PC-9 (cell line): ENCODE data around the gene SCAF1. TPM values are rescaled to one million over a fixed set of nuclear protein-coding genes. Genes with fewer than 3 reads are reported as not detected.

ENCODE experiments used
- BruUV-seq: library from RNA; stranded (reverse); fragments of 400-500 nt; replicated peaks from 2 replicates; lab custom pipeline; 2021; lab: Mats Ljungman, UMichigan
- CTCF ChIA-PET: fragments of 300-600 bp; sonication (Branson Sonifier 250); formaldehyde crosslinking; loops from one replicate; lab custom pipeline; 2022; ENCODE audit warnings: antibody characterized with exemption; lab: Charles Lee
- POLR2A ChIA-PET: fragments of 300-600 bp; sonication (Branson Sonifier 250); formaldehyde crosslinking; loops from one replicate; lab custom pipeline; 2022; ENCODE audit warnings: antibody characterized with exemption; ENCODE audit not compliant: unreplicated experiment; lab: Charles Lee
- DNase-seq, 2 experiments: peaks; one replicate each; pipeline versions ENCODE4 v3.0.0 to v3.0.0-alpha.2; 2015 to 2022; ENCODE audit warnings: mixed read lengths in 1 of 2
- H2AFZ ChIP-seq: fragments of 200-600 bp; sonication (generic); 2 replicates; pipeline ENCODE4 v1.8.1; 2017; ENCODE audit warnings: antibody characterized with exemption
- H3F3A ChIP-seq: fragments of 200-600 bp; sonication (generic); 2 replicates; pipeline ENCODE4 v1.8.1; 2017; ENCODE audit warnings: antibody characterized with exemption, mild to moderate bottlenecking, low read depth; ENCODE audit not compliant: insufficient read depth
- H3K27ac ChIP-seq: fragments of 200-600 bp; sonication (generic); 2 replicates; pipeline ENCODE4 v1.6.1; 2016; ENCODE audit warnings: mixed run types
- H3K27me3 ChIP-seq: fragments of 200-600 bp; sonication (generic); 2 replicates; pipeline ENCODE4 v1.6.1; 2016; ENCODE audit warnings: low read depth, mixed run types; ENCODE audit not compliant: insufficient read depth
- H3K36me3 ChIP-seq: fragments of 200-600 bp; sonication (generic); 2 replicates; pipeline ENCODE4 v1.6.1; 2016; ENCODE audit warnings: low read depth, mixed run types
- H3K4me1 ChIP-seq: fragments of 200-600 bp; sonication (generic); replicated peaks from 2 replicates; pipeline ENCODE4 v1.6.1; 2016; ENCODE audit warnings: mixed run types; ENCODE audit not compliant: insufficient read depth
- H3K4me2 ChIP-seq: fragments of 200-600 bp; sonication (generic); 2 replicates; pipeline ENCODE4 v1.6.1; 2017; ENCODE audit warnings: mixed run types
- H3K4me3 ChIP-seq: fragments of 200-600 bp; sonication (generic); 2 replicates; pipeline ENCODE4 v1.6.1; 2016; ENCODE audit warnings: mixed run types
- H3K79me2 ChIP-seq: fragments of 200-600 bp; sonication (generic); 2 replicates; pipeline ENCODE4 v1.6.1; 2017; ENCODE audit warnings: low read depth, mixed run types
- H3K9me2 ChIP-seq: fragments of 200-600 bp; sonication (generic); 2 replicates; pipeline ENCODE4 v1.8.1; 2017; ENCODE audit warnings: mild to moderate bottlenecking; ENCODE audit not compliant: insufficient read depth
- H3K9me3 ChIP-seq: fragments of 200-600 bp; sonication (generic); 2 replicates; pipeline ENCODE4 v1.8.1; 2016; ENCODE audit warnings: low read depth; ENCODE audit not compliant: insufficient read depth
- H4K20me1 ChIP-seq: fragments of 200-600 bp; sonication (generic); 2 replicates; pipeline ENCODE4 v1.8.1; 2017; ENCODE audit not compliant: insufficient read depth
- EZH2 ChIP-seq: fragments of 200-600 bp; sonication (generic); IDR thresholded peaks from 2 replicates; pipeline ENCODE4 v1.8.0; 2017; ENCODE audit warnings: antibody characterized with exemption, low read depth
- intact Hi-C: fragments of 100-400 bp; cut with micrococcal nuclease; formaldehyde crosslinking; loops from one replicate; pipeline ENCODE4 v1.10.0; 2022; ENCODE audit not compliant: unreplicated experiment
- total RNA-seq: library from RNA; stranded (reverse); gene quantifications from 2 replicates; pipeline ENCODE4 v1.2.3, GENCODE V29; 2021
- TF ChIP-seq, protein P1 (sequence below): fragments of 200-600 bp; sonication (generic); conservative IDR thresholded peaks from 2 replicates; pipeline ENCODE4 v1.6.1; 2017; ENCODE audit warnings: mixed run types, antibody characterized with exemption, mild to moderate bottlenecking, moderate library complexity

The SCAF1 gene
- total RNA-seq, 1 experiment from 2014 or later, result 91.3 TPM

DNA sequence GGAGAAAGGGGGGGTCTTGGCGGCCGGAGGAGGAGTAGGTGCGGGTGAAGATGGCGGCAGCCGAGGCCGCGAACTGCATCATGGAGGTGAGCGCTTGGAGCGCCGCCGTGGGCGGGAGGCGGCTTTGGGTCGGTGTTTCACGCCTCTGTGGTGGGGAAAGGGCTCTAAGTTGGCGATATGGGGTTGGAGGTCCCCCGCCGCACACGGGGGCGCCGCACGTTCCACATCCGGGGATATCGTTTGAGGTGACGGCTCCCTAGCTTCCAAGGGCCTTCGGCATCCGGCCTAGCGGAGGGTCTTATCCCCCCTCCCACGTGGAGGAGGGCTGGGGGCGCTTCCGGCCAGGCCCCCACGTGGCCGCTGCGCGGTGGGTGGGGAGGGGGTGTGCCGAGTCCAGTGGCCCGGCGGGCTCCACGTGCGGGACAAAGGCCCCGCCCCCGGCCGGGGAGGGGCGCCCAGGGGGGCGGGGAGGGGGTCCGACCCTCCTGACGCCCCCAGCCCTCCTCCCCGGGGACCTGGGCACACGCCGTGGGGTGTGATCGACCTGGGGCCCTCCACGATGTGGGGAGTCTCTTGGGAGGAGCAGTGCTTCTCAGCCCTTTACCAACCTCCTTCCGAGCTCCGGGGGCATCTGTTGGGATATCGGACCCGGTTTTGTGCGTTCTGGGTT is 35.4 kb downstream of the SCAF1 start, which contains the start of gene PRMT1:
Gene PRMT1, plus strand, starts transcription at position 41 of the 670 bp plus-strand sequence. Its CDS starts 10 bp downstream, at position 51.
- DNase-seq, result peak in 1 of 2 experiments; percentile 58
- peak within 1 kb of the TSS; percentile 97 for H3K4me2 ChIP-seq
- peaks cover 21% of the 10 kb centered on the region for H3K4me1 ChIP-seq
- POLR2A ChIA-PET, result interaction anchor here (0.7 to 1.1 kb wide), 2 partner anchors 161 to 183 kb away, joined by 6 to 11 read pairs; no protein-coding TSS in a partner anchor
- intact Hi-C loops, result loop anchor here (1.0 to 5.0 kb wide), 5 partner anchors 90 to 285 kb away; partner anchors contain the start of genes AKT1S1, AP2A1 and TBC1D17
- peaks cover 20% of the 10 kb centered on the region for H3K36me3 ChIP-seq
- H3K9me2 ChIP-seq, result no peaks in the 10 kb centered on the region
- BruUV-seq, result no TSS peak
- H3K79me2 ChIP-seq, result peaks cover 52% of the 10 kb centered on the region
- H2AFZ ChIP-seq, result peak within 1 kb of the TSS; percentile 71
- peak within 1 kb of the TSS; percentile 91 for H3K27ac ChIP-seq
- H3K4me3 ChIP-seq, result peak within 1 kb of the TSS; percentile 99
- no peaks in the 10 kb centered on the region for H3K27me3 ChIP-seq
- CTCF ChIA-PET, result interaction anchor here (0.6 kb wide), 2 partner anchors 107 to 324 kb away, joined by 3 to 8 read pairs; no protein-coding TSS in a partner anchor
- peaks cover 47% of the 10 kb centered on the region for H4K20me1 ChIP-seq
- TF ChIP-seq, protein P1, sequence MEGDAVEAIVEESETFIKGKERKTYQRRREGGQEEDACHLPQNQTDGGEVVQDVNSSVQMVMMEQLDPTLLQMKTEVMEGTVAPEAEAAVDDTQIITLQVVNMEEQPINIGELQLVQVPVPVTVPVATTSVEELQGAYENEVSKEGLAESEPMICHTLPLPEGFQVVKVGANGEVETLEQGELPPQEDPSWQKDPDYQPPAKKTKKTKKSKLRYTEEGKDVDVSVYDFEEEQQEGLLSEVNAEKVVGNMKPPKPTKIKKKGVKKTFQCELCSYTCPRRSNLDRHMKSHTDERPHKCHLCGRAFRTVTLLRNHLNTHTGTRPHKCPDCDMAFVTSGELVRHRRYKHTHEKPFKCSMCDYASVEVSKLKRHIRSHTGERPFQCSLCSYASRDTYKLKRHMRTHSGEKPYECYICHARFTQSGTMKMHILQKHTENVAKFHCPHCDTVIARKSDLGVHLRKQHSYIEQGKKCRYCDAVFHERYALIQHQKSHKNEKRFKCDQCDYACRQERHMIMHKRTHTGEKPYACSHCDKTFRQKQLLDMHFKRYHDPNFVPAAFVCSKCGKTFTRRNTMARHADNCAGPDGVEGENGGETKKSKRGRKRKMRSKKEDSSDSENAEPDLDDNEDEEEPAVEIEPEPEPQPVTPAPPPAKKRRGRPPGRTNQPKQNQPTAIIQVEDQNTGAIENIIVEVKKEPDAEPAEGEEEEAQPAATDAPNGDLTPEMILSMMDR, result no peak
- no peak for TF ChIP-seq EZH2
- H3F3A ChIP-seq, result peaks cover 57% of the 10 kb centered on the region
- H3K9me3 ChIP-seq, result no peaks in the 10 kb centered on the region

GRCh38 chr19:49677901-49678674 is 36.1 kb downstream of the SCAF1 start:
- no peak overlapping the region for H2AFZ ChIP-seq
- peaks cover 23% of the 10 kb centered on the region for H3K36me3 ChIP-seq
- TF ChIP-seq, protein P1, result peak; percentile 88
- no peak for TF ChIP-seq EZH2
- H3K79me2 ChIP-seq, result peaks cover 59% of the 10 kb centered on the region
- peak overlapping the region; percentile 97 for H3K4me2 ChIP-seq
- no peaks in the 10 kb centered on the region for H3K27me3 ChIP-seq
- peak overlapping the region; percentile 82 for H3K27ac ChIP-seq
- peaks cover 64% of the 10 kb centered on the region for H3F3A ChIP-seq
- ChIA-PET POLR2A (interaction anchor here (0.7 to 1.1 kb wide), 2 partner anchors 184 to 276 kb away, joined by 3 to 6 read pairs; no protein-coding TSS in a partner anchor), CTCF (interaction anchor here (0.5 to 0.6 kb wide), 5 partner anchors 16 to 348 kb away, joined by 3 to 10 read pairs (median 5); partner anchors contain the start of genes PNKP and ZNF473)
- H3K9me2 ChIP-seq, result no peaks in the 10 kb centered on the region
- peak in 1 of 2 experiments; percentile 75 for DNase-seq
- peaks cover 21% of the 10 kb centered on the region for H3K4me1 ChIP-seq
- intact Hi-C loops, result loop anchor here (1.0 to 5.0 kb wide), 7 partner anchors 88 to 286 kb away; partner anchors contain the start of genes AKT1S1, AP2A1 and TBC1D17
- peaks cover 54% of the 10 kb centered on the region for H4K20me1 ChIP-seq
- H3K9me3 ChIP-seq, result no peaks in the 10 kb centered on the region
- H3K4me3 ChIP-seq, result peak overlapping the region; percentile 99
- TSS peak; percentile 33 for BruUV-seq
